Ovary (tissue), 3 donors: ENCODE measurements around the gene HIF3A.

ENCODE experiments used
- CTCF ChIP-seq, 3 donors: fragments of 450-650 bp in 2 of 3; fragments of 200-600 bp in 1 of 3; IDR thresholded peaks; one replicate each; pipeline versions ENCODE4 v1.5.1 to v1.8.0; 2016 to 2022; ENCODE audit warnings: antibody characterized with exemption in 3 of 3, mild to moderate bottlenecking in 1 of 3
- POLR2A ChIP-seq: fragments of 450-650 bp; IDR thresholded peaks from one replicate; pipeline ENCODE4 v1.6.1; 2017; ENCODE audit warnings: antibody characterized with exemption, mild to moderate bottlenecking, moderate library complexity
- donor health status: DM: no; HTN: no; CAD: no.

- TF ChIP-seq CTCF (IDR thresholded peaks at IDR 0.05): no peak
- TF ChIP-seq POLR2A: no peak
Measured at GRCh38 chr19:46356149-46357055, 59.6 kb downstream of the HIF3A start.
